HepG2 (cell line): ENCODE results near the gene IL1RL2. TPM values are rescaled to one million over a fixed set of nuclear protein-coding genes. Genes with fewer than 3 reads are reported as not detected.

Source experiments
- ARNT ChIP-seq: fragments of 450-650 bp; IDR thresholded peaks from 2 replicates; pipeline ENCODE4 v1.6.1; 2017
- CBX2 ChIP-seq, 2 experiments: fragments of 200-600 bp in 1 of 2; sonication (generic); formaldehyde crosslinking in 1 of 2; IDR thresholded peaks; 2 replicates each; pipeline versions ENCODE4 v1.7.0 to v1.8.1; 2018 to 2022; ENCODE audit warnings: low read depth in 2 of 2, low read length in 1 of 2, mild to moderate bottlenecking in 1 of 2, missing genetic modification reagents in 1 of 2
- FOXK1 ChIP-seq: sonication (generic); formaldehyde crosslinking; IDR thresholded peaks from 2 replicates; pipeline ENCODE4 v1.4.0; 2020; ENCODE audit warnings: low read depth, missing genetic modification reagents, borderline replicate concordance
- KLF15 ChIP-seq: sonication (generic); formaldehyde crosslinking; IDR thresholded peaks from 2 replicates; pipeline ENCODE4 v1.8.1; 2023; ENCODE audit warnings: borderline replicate concordance, mild to moderate bottlenecking, inconsistent platforms, missing genetic modification reagents, mixed read lengths
- MED8 ChIP-seq: sonication (generic); formaldehyde crosslinking; IDR thresholded peaks from 2 replicates; pipeline ENCODE4 v1.8.1; 2023; ENCODE audit warnings: mild to moderate bottlenecking, missing genetic modification reagents; ENCODE audit not compliant: insufficient replicate concordance
- MIER3 ChIP-seq: IDR thresholded peaks from 2 replicates; pipeline ENCODE4 v1.6.1; 2016; ENCODE audit warnings: missing compliant biosample characterization, borderline replicate concordance
- MXI1 ChIP-seq: IDR thresholded peaks from 3 replicates; pipeline ENCODE4 v1.6.1; 2012; ENCODE audit warnings: low read depth, low read length, inconsistent platforms, borderline replicate concordance
- NR1H2 ChIP-seq: sonication (generic); formaldehyde crosslinking; IDR thresholded peaks from 2 replicates; pipeline ENCODE4 v1.8.1; 2022; ENCODE audit warnings: low read depth, missing genetic modification reagents, borderline replicate concordance
- RFX3 ChIP-seq: IDR thresholded peaks from 2 replicates; pipeline ENCODE4 v1.6.1; 2016; ENCODE audit warnings: missing biosample characterization, missing genetic modification reagents
- THYN1 ChIP-seq: sonication (generic); formaldehyde crosslinking; IDR thresholded peaks from 2 replicates; pipeline ENCODE4 v1.8.1; 2023; ENCODE audit warnings: low read depth, mild to moderate bottlenecking, moderate library complexity, missing genetic modification reagents, borderline replicate concordance
- ZBTB20 ChIP-seq: sonication (generic); formaldehyde crosslinking; IDR thresholded peaks from 2 replicates; pipeline ENCODE4 v1.8.1; 2023; ENCODE audit warnings: missing genetic modification reagents, low read depth, mild to moderate bottlenecking, borderline replicate concordance
- ZMYM3 ChIP-seq: sonication (generic); formaldehyde crosslinking; IDR thresholded peaks from 2 replicates; pipeline ENCODE4 v1.5.1; 2020; ENCODE audit warnings: mild to moderate bottlenecking, missing genetic modification reagents
- ZNF101 ChIP-seq: sonication (generic); formaldehyde crosslinking; IDR thresholded peaks from 2 replicates; pipeline ENCODE4 v1.4.0; 2020; ENCODE audit warnings: mild to moderate bottlenecking, low read depth, missing genetic modification reagents, borderline replicate concordance
- ZNF251 ChIP-seq: sonication (generic); formaldehyde crosslinking; IDR thresholded peaks from 2 replicates; pipeline ENCODE4 v1.9.0; 2021; ENCODE audit warnings: mild to moderate bottlenecking, missing genetic modification reagents
- ZNF296 ChIP-seq: sonication (generic); formaldehyde crosslinking; conservative IDR thresholded peaks from 2 replicates; pipeline ENCODE4 v1.5.0; 2020; ENCODE audit warnings: mild to moderate bottlenecking, missing genetic modification reagents
- polyA plus RNA-seq, 8 experiments: library from polyadenylated mRNA; depleted of rRNA in 3 of 8; stranded (reverse) in 7 of 8; unstranded in 1 of 8; fragments of >200 nt; fragmentation: Illumina TruSeq in 4 of 8; extraction: Trizol in 4 of 8; gene quantifications; 2 replicates each; pipeline versions ENCODE4 v1.2.1 to v1.2.3, GENCODE V29; 2011 to 2016; ENCODE audit warnings: low read depth in 4 of 8, missing spikeins in 1 of 8, mixed read lengths in 1 of 8; ENCODE audit not compliant: insufficient read depth in 1 of 8
- total RNA-seq, 5 experiments: library from RNA; depleted of rRNA; stranded (reverse); fragments of >200 nt; fragmentation: Illumina TruSeq; extraction: Trizol; gene quantifications; 2 replicates each; pipeline ENCODE4 v1.2.3, GENCODE V29; 2016; ENCODE audit warnings: low read depth in 1 of 5
- TF ChIP-seq, protein P1 (sequence below): IDR thresholded peaks from 2 replicates; pipeline ENCODE4 v1.6.1; 2016; ENCODE audit warnings: missing compliant biosample characterization, missing genetic modification reagents, borderline replicate concordance
- TF ChIP-seq, protein P2 (sequence below): sonication (generic); formaldehyde crosslinking; IDR thresholded peaks from 2 replicates; pipeline ENCODE4 v1.9.0; 2021; ENCODE audit warnings: mild to moderate bottlenecking, missing genetic modification reagents
- TF ChIP-seq, protein P3 (sequence below): sonication (generic); formaldehyde crosslinking; IDR thresholded peaks from 2 replicates; pipeline ENCODE4 v1.8.1; 2023; ENCODE audit warnings: missing genetic modification reagents, mild to moderate bottlenecking, borderline replicate concordance
- TF ChIP-seq, protein P4 (sequence below): sonication (generic); formaldehyde crosslinking; IDR thresholded peaks from 2 replicates; pipeline ENCODE4 v1.5.0; 2020; ENCODE audit warnings: missing genetic modification reagents

The IL1RL2 gene
- total and polyA plus RNA-seq, 2 of the 13 experiments (the other 11 are each of a cell fraction or from before 2014, with no cell fraction given), result 0.03 TPM; not detected in 1

DNA sequence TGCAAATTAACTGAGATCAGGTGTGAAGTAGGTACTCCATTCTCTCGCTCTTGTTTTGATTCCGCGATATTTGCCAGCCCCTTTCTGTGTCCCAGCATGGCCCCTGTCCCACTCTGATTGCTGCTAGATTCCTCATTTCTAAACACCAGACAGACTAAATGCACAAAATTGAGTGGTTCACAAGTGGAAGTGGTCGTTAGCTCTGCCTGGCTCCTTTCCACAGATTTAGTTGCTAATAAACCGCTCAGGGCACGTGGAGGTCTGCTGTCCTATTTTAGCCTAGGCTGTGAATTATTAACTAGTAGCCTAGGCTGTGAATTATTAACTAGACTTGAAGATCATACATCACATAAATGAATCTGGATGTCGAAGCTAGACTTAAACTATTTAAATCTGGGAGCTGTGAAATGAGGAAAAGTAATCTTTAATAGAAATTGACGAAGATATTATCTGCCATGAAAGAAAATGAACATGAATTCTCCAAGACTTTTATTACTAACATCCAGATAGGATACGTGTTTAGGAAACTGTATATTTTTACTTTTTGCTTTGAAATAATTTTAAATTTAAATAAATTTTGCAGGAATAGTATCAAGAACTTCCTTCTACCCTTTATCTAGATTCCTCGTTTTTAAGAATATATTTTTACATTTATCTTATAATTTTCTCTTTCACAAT is 3.7 kb downstream of the IL1RL2 start (continued):
- TF ChIP-seq ZMYM3 (no peak), NR1H2 (no peak), CBX2 (IDR thresholded peaks at IDR 0.05; ENCODE audit: low read depth, low read length) (no peak), CBX2 (CRISPR knock-in tag; IDR thresholded peaks at IDR 0.05; ENCODE audit: low read depth) (no peak), ZNF251 (no peak), ARNT (no peak), ZNF101 (CRISPR knock-in tag) (no peak), KLF15 (CRISPR knock-in tag) (no peak), MIER3 (CRISPR knock-in tag) (peak; percentile 74; the same call in 1 of the 2 replicates), FOXK1 (no peak), ZNF296 (CRISPR knock-in tag) (no peak), MED8 (no peak), MXI1 (no peak), THYN1 (CRISPR knock-in tag) (no peak), RFX3 (CRISPR knock-in tag) (no peak), ZBTB20 (CRISPR knock-in tag) (peak; percentile 20; the same call in 1 of the 2 replicates)
- TF ChIP-seq, protein P1, sequence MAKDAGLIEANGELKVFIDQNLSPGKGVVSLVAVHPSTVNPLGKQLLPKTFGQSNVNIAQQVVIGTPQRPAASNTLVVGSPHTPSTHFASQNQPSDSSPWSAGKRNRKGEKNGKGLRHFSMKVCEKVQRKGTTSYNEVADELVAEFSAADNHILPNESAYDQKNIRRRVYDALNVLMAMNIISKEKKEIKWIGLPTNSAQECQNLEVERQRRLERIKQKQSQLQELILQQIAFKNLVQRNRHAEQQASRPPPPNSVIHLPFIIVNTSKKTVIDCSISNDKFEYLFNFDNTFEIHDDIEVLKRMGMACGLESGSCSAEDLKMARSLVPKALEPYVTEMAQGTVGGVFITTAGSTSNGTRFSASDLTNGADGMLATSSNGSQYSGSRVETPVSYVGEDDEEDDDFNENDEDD (CRISPR knock-in tag), result peak; percentile 79; the same call in 1 of the 2 replicates
- TF ChIP-seq, protein P2, sequence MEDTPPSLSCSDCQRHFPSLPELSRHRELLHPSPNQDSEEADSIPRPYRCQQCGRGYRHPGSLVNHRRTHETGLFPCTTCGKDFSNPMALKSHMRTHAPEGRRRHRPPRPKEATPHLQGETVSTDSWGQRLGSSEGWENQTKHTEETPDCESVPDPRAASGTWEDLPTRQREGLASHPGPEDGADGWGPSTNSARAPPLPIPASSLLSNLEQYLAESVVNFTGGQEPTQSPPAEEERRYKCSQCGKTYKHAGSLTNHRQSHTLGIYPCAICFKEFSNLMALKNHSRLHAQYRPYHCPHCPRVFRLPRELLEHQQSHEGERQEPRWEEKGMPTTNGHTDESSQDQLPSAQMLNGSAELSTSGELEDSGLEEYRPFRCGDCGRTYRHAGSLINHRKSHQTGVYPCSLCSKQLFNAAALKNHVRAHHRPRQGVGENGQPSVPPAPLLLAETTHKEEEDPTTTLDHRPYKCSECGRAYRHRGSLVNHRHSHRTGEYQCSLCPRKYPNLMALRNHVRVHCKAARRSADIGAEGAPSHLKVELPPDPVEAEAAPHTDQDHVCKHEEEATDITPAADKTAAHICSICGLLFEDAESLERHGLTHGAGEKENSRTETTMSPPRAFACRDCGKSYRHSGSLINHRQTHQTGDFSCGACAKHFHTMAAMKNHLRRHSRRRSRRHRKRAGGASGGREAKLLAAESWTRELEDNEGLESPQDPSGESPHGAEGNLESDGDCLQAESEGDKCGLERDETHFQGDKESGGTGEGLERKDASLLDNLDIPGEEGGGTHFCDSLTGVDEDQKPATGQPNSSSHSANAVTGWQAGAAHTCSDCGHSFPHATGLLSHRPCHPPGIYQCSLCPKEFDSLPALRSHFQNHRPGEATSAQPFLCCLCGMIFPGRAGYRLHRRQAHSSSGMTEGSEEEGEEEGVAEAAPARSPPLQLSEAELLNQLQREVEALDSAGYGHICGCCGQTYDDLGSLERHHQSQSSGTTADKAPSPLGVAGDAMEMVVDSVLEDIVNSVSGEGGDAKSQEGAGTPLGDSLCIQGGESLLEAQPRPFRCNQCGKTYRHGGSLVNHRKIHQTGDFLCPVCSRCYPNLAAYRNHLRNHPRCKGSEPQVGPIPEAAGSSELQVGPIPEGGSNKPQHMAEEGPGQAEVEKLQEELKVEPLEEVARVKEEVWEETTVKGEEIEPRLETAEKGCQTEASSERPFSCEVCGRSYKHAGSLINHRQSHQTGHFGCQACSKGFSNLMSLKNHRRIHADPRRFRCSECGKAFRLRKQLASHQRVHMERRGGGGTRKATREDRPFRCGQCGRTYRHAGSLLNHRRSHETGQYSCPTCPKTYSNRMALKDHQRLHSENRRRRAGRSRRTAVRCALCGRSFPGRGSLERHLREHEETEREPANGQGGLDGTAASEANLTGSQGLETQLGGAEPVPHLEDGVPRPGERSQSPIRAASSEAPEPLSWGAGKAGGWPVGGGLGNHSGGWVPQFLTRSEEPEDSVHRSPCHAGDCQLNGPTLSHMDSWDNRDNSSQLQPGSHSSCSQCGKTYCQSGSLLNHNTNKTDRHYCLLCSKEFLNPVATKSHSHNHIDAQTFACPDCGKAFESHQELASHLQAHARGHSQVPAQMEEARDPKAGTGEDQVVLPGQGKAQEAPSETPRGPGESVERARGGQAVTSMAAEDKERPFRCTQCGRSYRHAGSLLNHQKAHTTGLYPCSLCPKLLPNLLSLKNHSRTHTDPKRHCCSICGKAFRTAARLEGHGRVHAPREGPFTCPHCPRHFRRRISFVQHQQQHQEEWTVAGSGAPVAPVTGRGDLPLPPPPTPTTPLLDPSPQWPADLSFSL (CRISPR knock-in tag), result no peak
- TF ChIP-seq, protein P3, sequence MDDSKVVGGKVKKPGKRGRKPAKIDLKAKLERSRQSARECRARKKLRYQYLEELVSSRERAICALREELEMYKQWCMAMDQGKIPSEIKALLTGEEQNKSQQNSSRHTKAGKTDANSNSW (CRISPR knock-in tag), result no peak
- TF ChIP-seq, protein P4, sequence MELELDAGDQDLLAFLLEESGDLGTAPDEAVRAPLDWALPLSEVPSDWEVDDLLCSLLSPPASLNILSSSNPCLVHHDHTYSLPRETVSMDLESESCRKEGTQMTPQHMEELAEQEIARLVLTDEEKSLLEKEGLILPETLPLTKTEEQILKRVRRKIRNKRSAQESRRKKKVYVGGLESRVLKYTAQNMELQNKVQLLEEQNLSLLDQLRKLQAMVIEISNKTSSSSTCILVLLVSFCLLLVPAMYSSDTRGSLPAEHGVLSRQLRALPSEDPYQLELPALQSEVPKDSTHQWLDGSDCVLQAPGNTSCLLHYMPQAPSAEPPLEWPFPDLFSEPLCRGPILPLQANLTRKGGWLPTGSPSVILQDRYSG (CRISPR knock-in tag), result no peak
